ENCODE data around the gene TRNP1. TPM values are rescaled to one million over a fixed set of nuclear protein-coding genes. Genes with fewer than 3 reads are reported as not detected.
A peak's percentile ranks its signal among the peaks of the same experiment; 100 is the strongest.

Gene TRNP1
- total and polyA plus RNA-seq, 2 of the 4 experiments (the other 2 are of a cell fraction) = 63.3 to 91.6 TPM

GRCh38 chr1:27010226-27010994, 16.9 kb downstream of the TRNP1 start (continued):
- no peak for TF ChIP-seq CEBPB (IDR thresholded peaks at IDR 0.05; ENCODE audit: low read depth, low read length)

GRCh38 chr1:27011058-27011764, 17.7 kb downstream of the TRNP1 start:
- Histone ChIP-seq H3K79me1 (ENCODE audit: low read depth in 1 of 2, low read length in 2 of 2) (peaks cover 15 to 51% of the 10 kb centered on the region in 2 experiments; a peak in 3 of 4 replicates), H2BK5ac (ENCODE audit: low read depth, low read length, poor library complexity, severe bottlenecking) (peak overlapping the region; percentile 61), H2AK5ac (ENCODE audit: low read depth, low read length) (peak overlapping the region; percentile 99), H2BK20ac (ENCODE audit: low read depth, low read length) (peak overlapping the region; percentile 83), H4K20me1 (ENCODE audit: insufficient read depth, low read length) (peaks cover 5% of the 10 kb centered on the region; the same call in 1 of the 2 replicates), H3K9ac (ENCODE audit: low read depth, low read length) (peak overlapping the region; percentile 11; the same call in 1 of the 2 replicates), H3K23ac (ENCODE audit: low read depth, low read length) (peak overlapping the region; percentile 82), H3K27ac (ENCODE audit: insufficient read depth, low read length) (peak overlapping the region; percentile 63), H2AFZ (replicated peaks; ENCODE audit: low read length, poor library complexity) (peak overlapping the region; percentile 71), H3K18ac (ENCODE audit: low read depth, low read length) (peak overlapping the region; percentile 19; the same call in 1 of the 2 replicates), H4K8ac (ENCODE audit: low read depth in 2 of 2, low read length in 2 of 2) (peak overlapping the region; percentile 51 to 76; a peak in 3 of 4 replicates), H3K27me3 (ENCODE audit: control insufficient read depth, insufficient read depth, low read length) (no peaks in the 10 kb centered on the region), H3K4me2 (ENCODE audit: low read depth, low read length) (peak overlapping the region; percentile 48), H2AK9ac (replicated peaks; ENCODE audit: low read depth, low read length, poor library complexity) (peak overlapping the region; percentile 94), H2BK15ac (ENCODE audit: low read depth, low read length) (peak overlapping the region; percentile 69; the same call in 2 of the 3 replicates), H3K4me3 (ENCODE audit: insufficient read depth, low read depth, low read length) (no peak overlapping the region), H2BK120ac (ENCODE audit: low read depth, low read length) (peak overlapping the region; percentile 97), H3K4ac (ENCODE audit: low read depth, low read length) (peak overlapping the region; percentile 96), H4K5ac (ENCODE audit: low read depth, low read length) (peak overlapping the region; percentile 7), H3K4me1 (ENCODE audit: control insufficient read depth, insufficient read depth, low read length) (peaks cover 28% of the 10 kb centered on the region), H3K36me3 (ENCODE audit: control insufficient read depth, insufficient read depth, low read length) (no peaks in the 10 kb centered on the region), H3K9me3 (ENCODE audit: control insufficient read depth, insufficient read depth, low read length) (no peaks in the 10 kb centered on the region), H3K56ac (ENCODE audit: extremely low read depth, insufficient read depth, low read length) (peak overlapping the region; percentile 39; the same call in 1 of the 2 replicates), H3K14ac (replicated peaks; ENCODE audit: low read depth, low read length) (peak overlapping the region; percentile 34), H3K9me1 (ENCODE audit: insufficient read depth, low read length) (peaks cover 25% of the 10 kb centered on the region), H4K91ac (ENCODE audit: insufficient read depth, low read depth, low read length) (peak overlapping the region; percentile 96)
- WGBS, 2 experiments (ENCODE audit: extremely low coverage in 2 of 2, insufficient read length in 1 of 2) = no CpG with 5 or more reads among the region's 15 CpGs
- ATAC-seq (ENCODE audit: low read depth) (peak; percentile 63), DNase-seq (peak; percentile 88)
- intact Hi-C loops (cut with micrococcal nuclease) (no loop called here), in situ Hi-C loops (cut with MboI; ENCODE audit: low sequenced_read_pairs) (no loop called here), dilution Hi-C loops (cut with HindIII; ENCODE audit: low sequenced_read_pairs, unreplicated experiment) (no loop called here)
- BruUV-seq (replicated peaks) = no TSS peak
- CTCF ChIA-PET = interaction anchor here (0.8 kb wide), 1 partner anchor 86 kb away, joined by 5 read pairs; no protein-coding TSS in a partner anchor
- POLR2A ChIA-PET (ENCODE audit: unreplicated experiment) = no interaction called here
- TF ChIP-seq RAD21 (IDR thresholded peaks at IDR 0.05; ENCODE audit: low read length) = no peak
- no peak for TF ChIP-seq CHD1 (IDR thresholded peaks at IDR 0.05; ENCODE audit: low read depth, low read length)
- TF ChIP-seq MAFK (IDR thresholded peaks at IDR 0.05; ENCODE audit: low read depth, low read length) = no peak
- no peak for TF ChIP-seq POLR2A (IDR thresholded peaks at IDR 0.05; ENCODE audit: low read depth, low read length)
- TF ChIP-seq SMC3 (IDR thresholded peaks at IDR 0.05; ENCODE audit: low read depth, low read length) = no peak
- TF ChIP-seq MXI1 (IDR thresholded peaks at IDR 0.05; ENCODE audit: borderline replicate concordance, low read depth, low read length) = no peak
- peak; percentile 73 for TF ChIP-seq CEBPB (IDR thresholded peaks at IDR 0.05; ENCODE audit: low read depth, low read length)
- TF ChIP-seq FOS (IDR thresholded peaks at IDR 0.05; ENCODE audit: low read depth, low read length) = peak; percentile 86
- TF ChIP-seq ELK1 (IDR thresholded peaks at IDR 0.05; ENCODE audit: borderline replicate concordance, low read depth, low read length) = no peak
- 0 out of 2 replicates have a peak, but pooled peaks have one; percentile 17 for TF ChIP-seq NFE2L2 (IDR thresholded peaks at IDR 0.05; ENCODE audit: low read depth, low read length)
- TF ChIP-seq RCOR1 (IDR thresholded peaks at IDR 0.05; ENCODE audit: insufficient replicate concordance, low read length) = no peak
- no peak; the same call in 1 of the 2 replicates for TF ChIP-seq BHLHE40 (IDR thresholded peaks at IDR 0.05; ENCODE audit: low read depth, low read length)
- no peak for TF ChIP-seq RFX5 (IDR thresholded peaks at IDR 0.05; ENCODE audit: low read depth, low read length)
- peak; percentile 93; the same call in 1 of the 2 replicates for TF ChIP-seq MAZ (IDR thresholded peaks at IDR 0.05; ENCODE audit: borderline replicate concordance, low read depth, low read length)
